Fibroblast of skin of back (primary cell): Measurements from ENCODE around the gene H2BW2. TPM values are rescaled to one million over a fixed set of nuclear protein-coding genes. Genes with fewer than 3 reads are reported as not detected.
"Not testable (repeated sequence)": the region's sequence is repeated elsewhere in the genome, so short reads cannot be mapped to it uniquely, and the experiment has no call there.

ENCODE experiments used
- DNase-seq: peaks from one replicate; pipeline ENCODE4 v3.0.0-alpha.2; 2013
- polyA plus RNA-seq, 2 experiments: library from polyadenylated mRNA; unstranded; fragments of 120-200 nt; gene quantifications; one replicate each; pipeline ENCODE4 v1.2.1, GENCODE V29; 2013; ENCODE audit not compliant: insufficient read length in 2 of 2

The H2BW2 gene
- 0.31 TPM for polyA plus RNA-seq (2013, experiment 1 of 2; ENCODE audit: insufficient read length)
- polyA plus RNA-seq (2013, experiment 2 of 2; ENCODE audit: insufficient read length), result 0.19 TPM

- DNase-seq, result no peak
These were observed at the start of gene H2BW2 for GRCh38 chrX:104039689-104040505. TSS of gene H2BW2 (plus strand) at chrX:104039956. CDS start at chrX:104039995, 39 bp downstream.

- DNase-seq, result no peak
These were observed 40.5 kb upstream of the H2BW2 start for GRCh38 chrX:103999234-103999633.

GRCh38 chrX:104008831-104009230 lies 30.9 kb upstream of the H2BW2 start:
- no peak for DNase-seq

- DNase-seq, result no peak
These were observed 26.6 kb upstream of the H2BW2 start for GRCh38 chrX:104013158-104013557.

GRCh38 chrX:104013606-104014005 lies 26.1 kb upstream of the H2BW2 start, which contains the start of gene H2BW1:
TSS of gene H2BW1 (minus strand) at chrX:104013708. CDS start at chrX:104013576, 132 bp downstream.
- DNase-seq, result no peak

- DNase-seq, result not testable (repeated sequence)
These were observed 24.2 kb upstream of the H2BW2 start for GRCh38 chrX:104015576-104015975.

GRCh38 chrX:104018126-104018525 lies 21.6 kb upstream of the H2BW2 start:
- no peak for DNase-seq

GRCh38 chrX:104041003-104041402 lies 1.2 kb downstream of the H2BW2 start:
- no peak for DNase-seq

- no peak for DNase-seq
These were observed 5.9 kb downstream of the H2BW2 start for GRCh38 chrX:104045642-104046041.

- DNase-seq, result no peak
These were observed 7.4 kb downstream of the H2BW2 start for GRCh38 chrX:104047171-104047570.

- not testable (repeated sequence) for DNase-seq
These were observed 15.2 kb downstream of the H2BW2 start for GRCh38 chrX:104054956-104055355.

- DNase-seq, result not testable (repeated sequence)
These were observed 22.9 kb downstream of the H2BW2 start for GRCh38 chrX:104062636-104063035.

GRCh38 chrX:104075778-104076445 lies 36.2 kb downstream of the H2BW2 start, which contains the start of gene TMSB15C:
TSS of gene TMSB15C (minus strand) at chrX:104076236.
- not testable (repeated sequence) for DNase-seq

GRCh38 chrX:104077854-104078253 lies 38.1 kb downstream of the H2BW2 start:
- DNase-seq, result not testable (repeated sequence)

GRCh38 chrX:104084063-104084462 lies 44.3 kb downstream of the H2BW2 start:
- no peak for DNase-seq

GRCh38 chrX:104084534-104085277 lies 45.0 kb downstream of the H2BW2 start:
- no peak for DNase-seq

GRCh38 chrX:104085477-104085876 lies 45.7 kb downstream of the H2BW2 start:
- no peak for DNase-seq

GRCh38 chrX:104085919-104086318 lies 46.2 kb downstream of the H2BW2 start:
- no peak for DNase-seq
